ENCODE data around the gene ECSCR.
A peak's percentile ranks its signal among the peaks of the same experiment; 100 is the strongest.
"Not testable (repeated sequence)": the region's sequence is repeated elsewhere in the genome, so short reads cannot be mapped to it uniquely, and the experiment has no call there.

ECSCR gene

DNA sequence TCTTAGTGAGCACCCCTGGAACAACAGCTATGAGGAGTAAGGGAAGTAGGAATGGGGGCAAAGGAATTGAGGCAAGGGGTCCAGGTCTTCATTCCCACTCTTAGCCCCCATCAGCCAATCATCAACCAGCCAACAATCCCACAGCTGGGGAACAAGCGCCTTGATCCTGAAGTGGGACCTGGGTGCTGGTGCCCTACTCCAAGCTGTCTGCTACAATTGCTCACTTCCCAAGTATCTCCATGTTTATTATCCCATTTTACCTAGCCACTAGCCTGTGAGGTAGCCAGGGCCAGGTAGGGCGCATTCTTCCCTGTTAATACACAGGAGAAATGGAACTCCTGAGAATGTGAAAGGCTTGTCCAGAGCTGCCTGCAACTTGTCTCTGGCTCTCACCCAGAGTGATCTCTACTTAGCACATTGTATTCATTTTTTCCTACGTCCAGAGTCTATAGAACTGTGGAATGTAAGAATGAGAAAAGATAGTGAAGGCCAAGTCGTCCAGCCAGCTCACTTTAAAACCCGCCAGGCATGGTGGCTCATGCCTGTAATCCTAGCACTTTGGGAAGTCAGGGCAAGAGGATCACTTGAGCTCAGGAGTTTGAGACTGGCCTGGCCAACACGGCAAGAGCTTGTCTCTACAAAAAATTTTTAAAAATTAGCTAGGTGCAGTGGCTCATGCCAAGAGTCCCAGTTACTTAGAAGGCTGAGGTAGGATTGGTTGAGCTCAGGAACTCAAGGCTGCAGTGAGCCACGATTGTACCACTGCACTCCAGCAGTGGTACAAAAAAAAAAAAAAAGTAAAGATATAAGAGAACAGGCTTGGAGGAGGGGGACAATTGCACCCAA lies 17.0 kb downstream of the ECSCR start:
- TF ChIP-seq ESRRG (CRISPR knock-in tag; IDR thresholded peaks at IDR 0.05) (no peak), GLIS3 (CRISPR knock-in tag; IDR thresholded peaks at IDR 0.05) (no peak)
- peak; percentile 68 for ATAC-seq

DNA sequence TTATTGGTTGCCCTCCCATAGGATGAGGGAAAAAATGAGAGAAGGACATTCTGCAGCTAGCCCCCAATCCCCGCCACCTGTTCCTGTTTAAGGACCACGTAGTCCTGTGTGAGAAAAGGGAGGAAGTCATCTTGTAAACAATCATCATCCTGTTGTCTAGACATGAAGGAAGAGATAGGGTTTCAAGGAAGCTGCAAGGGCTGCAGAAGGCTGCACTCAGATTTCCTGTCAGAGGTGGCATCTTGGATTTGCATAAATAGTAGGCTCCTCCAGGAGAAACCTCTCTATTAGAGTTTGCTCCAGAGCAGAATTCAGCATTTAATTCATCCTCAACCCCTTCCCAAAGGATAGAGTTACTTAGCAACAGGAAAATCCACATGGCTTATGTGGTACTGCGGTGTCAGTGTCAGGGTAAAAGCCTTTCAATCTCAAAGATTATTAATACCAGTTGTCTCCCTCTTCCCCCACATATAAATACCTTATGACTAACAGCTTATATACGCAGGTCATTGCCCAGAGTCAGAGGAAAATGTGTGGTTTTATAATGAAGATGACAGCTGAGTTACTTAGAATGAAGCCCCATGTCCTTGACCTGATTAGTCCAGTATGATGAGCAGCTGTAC lies 18.6 kb downstream of the ECSCR start:
- peak; percentile 81 for ATAC-seq

DNA sequence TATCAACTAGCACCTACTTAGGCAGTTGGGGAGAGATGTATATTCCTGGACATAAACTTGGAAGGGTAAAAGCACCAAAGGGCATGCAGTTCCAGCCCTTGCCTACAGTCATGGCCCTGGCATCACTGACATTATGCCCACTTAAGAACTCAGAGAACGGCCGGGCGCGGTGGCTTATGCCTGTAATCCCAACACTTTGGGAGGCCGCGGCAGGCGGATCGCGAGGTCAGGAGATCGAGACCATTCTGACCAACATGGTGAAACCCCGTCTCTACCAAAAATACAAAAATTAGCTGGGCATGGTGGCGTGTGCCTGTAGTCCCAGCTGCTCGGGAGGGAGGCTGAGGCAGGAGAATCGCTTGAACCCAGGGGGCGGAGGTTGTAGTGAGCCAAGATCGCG lies 22.1 kb downstream of the ECSCR start:
- not testable (repeated sequence) for ATAC-seq

More for the DNA sequence above, 18.6 kb downstream of the ECSCR start:
- TF ChIP-seq, protein P1, sequence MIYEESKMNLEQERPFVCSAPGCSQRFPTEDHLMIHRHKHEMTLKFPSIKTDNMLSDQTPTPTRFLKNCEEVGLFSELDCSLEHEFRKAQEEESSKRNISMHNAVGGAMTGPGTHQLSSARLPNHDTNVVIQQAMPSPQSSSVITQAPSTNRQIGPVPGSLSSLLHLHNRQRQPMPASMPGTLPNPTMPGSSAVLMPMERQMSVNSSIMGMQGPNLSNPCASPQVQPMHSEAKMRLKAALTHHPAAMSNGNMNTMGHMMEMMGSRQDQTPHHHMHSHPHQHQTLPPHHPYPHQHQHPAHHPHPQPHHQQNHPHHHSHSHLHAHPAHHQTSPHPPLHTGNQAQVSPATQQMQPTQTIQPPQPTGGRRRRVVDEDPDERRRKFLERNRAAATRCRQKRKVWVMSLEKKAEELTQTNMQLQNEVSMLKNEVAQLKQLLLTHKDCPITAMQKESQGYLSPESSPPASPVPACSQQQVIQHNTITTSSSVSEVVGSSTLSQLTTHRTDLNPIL (CRISPR knock-in tag; IDR thresholded peaks at IDR 0.05; ENCODE audit: low read depth): no peak
- TF ChIP-seq ZFP3 (CRISPR knock-in tag; IDR thresholded peaks at IDR 0.05) (no peak), TOX (CRISPR knock-in tag; IDR thresholded peaks at IDR 0.05; ENCODE audit: borderline replicate concordance) (peak; percentile 72; the same call in 1 of the 2 replicates), SNAI2 (CRISPR knock-in tag; IDR thresholded peaks at IDR 0.05) (no peak), GLIS3 (CRISPR knock-in tag; IDR thresholded peaks at IDR 0.05) (no peak), ZC3H10 (CRISPR knock-in tag; IDR thresholded peaks at IDR 0.05) (peak; percentile 57; the same call in 1 of the 2 replicates)

DNA sequence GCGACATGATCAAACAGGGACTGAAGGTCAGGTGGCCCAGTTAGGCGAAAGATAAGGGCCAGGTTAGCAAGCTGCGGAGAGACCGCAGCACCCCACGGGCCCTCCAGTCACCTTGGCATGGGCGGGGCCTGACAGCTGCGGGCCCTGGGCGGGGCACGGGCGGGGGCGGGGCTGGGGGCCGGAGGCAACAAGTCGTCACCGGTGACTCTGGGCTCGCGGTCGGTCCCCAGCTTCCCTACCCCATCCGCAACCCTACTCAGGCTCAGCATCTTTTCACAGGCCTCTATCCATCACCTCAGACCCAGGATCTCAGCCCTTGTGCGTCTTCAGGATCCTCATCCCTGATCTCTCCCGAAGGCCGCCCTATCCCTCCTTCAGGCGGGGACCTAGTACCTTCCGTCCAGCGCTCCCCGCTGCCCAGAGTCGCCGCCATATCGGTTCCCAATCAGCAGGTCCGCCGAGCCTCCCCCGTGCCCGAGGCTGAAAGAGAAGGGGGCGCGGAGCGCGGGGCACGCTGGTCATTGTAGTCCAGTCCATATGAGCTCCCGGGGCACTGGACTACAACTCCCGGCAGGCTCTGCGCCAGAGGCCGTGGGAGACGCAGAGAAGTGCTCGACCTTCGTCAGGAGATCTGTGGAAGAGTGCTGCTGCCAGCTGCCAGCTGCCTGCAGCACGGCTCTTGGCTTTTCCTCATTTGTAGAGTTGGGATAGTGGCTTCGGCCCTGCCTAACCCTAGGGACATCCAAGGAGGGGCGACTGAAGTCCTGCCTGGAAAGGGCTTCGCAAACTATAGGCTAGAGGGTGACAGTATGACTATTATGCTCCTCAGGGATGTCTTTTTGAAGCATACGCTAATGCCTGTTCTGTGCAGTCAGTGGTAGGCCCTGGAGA lies 23.3 kb downstream of the ECSCR start, which contains the start of gene DNAJC18:
Gene DNAJC18 (minus strand): TSS at position 513 of the 891 bp plus-strand sequence. CDS start 80 bp downstream, at position 433.
- TF ChIP-seq, protein P2, sequence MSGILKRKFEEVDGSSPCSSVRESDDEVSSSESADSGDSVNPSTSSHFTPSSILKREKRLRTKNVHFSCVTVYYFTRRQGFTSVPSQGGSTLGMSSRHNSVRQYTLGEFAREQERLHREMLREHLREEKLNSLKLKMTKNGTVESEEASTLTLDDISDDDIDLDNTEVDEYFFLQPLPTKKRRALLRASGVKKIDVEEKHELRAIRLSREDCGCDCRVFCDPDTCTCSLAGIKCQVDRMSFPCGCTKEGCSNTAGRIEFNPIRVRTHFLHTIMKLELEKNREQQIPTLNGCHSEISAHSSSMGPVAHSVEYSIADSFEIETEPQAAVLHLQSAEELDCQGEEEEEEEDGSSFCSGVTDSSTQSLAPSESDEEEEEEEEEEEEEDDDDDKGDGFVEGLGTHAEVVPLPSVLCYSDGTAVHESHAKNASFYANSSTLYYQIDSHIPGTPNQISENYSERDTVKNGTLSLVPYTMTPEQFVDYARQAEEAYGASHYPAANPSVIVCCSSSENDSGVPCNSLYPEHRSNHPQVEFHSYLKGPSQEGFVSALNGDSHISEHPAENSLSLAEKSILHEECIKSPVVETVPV (CRISPR knock-in tag; IDR thresholded peaks at IDR 0.05): no peak
- TF ChIP-seq, protein P3, sequence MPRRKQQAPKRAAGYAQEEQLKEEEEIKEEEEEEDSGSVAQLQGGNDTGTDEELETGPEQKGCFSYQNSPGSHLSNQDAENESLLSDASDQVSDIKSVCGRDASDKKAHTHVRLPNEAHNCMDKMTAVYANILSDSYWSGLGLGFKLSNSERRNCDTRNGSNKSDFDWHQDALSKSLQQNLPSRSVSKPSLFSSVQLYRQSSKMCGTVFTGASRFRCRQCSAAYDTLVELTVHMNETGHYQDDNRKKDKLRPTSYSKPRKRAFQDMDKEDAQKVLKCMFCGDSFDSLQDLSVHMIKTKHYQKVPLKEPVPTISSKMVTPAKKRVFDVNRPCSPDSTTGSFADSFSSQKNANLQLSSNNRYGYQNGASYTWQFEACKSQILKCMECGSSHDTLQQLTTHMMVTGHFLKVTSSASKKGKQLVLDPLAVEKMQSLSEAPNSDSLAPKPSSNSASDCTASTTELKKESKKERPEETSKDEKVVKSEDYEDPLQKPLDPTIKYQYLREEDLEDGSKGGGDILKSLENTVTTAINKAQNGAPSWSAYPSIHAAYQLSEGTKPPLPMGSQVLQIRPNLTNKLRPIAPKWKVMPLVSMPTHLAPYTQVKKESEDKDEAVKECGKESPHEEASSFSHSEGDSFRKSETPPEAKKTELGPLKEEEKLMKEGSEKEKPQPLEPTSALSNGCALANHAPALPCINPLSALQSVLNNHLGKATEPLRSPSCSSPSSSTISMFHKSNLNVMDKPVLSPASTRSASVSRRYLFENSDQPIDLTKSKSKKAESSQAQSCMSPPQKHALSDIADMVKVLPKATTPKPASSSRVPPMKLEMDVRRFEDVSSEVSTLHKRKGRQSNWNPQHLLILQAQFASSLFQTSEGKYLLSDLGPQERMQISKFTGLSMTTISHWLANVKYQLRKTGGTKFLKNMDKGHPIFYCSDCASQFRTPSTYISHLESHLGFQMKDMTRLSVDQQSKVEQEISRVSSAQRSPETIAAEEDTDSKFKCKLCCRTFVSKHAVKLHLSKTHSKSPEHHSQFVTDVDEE (CRISPR knock-in tag; IDR thresholded peaks at IDR 0.05): 0 out of 2 replicates have a peak, but pooled peaks have one; percentile 60
- TF ChIP-seq ZFP3 (CRISPR knock-in tag; IDR thresholded peaks at IDR 0.05): peak; percentile 54; the same call in 1 of the 2 replicates
- ATAC-seq: peak; percentile 83

DNA sequence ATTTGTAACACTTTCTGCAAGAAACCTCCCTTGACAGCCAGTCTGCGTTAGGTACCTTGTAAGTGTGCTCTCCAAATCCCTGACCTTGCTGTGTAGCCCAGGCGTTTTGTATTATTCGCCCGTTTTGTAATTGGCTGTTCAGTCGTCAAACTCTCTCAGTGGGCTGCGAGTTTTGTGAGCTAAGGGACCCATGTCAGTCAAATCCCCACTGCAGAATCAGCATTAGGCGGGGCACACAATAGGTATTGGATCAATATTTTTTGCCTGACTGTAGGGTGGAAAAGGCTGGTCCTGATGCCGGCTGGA lies 23.9 kb downstream of the ECSCR start:
- no peak for ATAC-seq
- TF ChIP-seq ARNTL (CRISPR knock-in tag; IDR thresholded peaks at IDR 0.05; ENCODE audit: borderline replicate concordance, low read depth): no peak
- TF ChIP-seq, protein P4, sequence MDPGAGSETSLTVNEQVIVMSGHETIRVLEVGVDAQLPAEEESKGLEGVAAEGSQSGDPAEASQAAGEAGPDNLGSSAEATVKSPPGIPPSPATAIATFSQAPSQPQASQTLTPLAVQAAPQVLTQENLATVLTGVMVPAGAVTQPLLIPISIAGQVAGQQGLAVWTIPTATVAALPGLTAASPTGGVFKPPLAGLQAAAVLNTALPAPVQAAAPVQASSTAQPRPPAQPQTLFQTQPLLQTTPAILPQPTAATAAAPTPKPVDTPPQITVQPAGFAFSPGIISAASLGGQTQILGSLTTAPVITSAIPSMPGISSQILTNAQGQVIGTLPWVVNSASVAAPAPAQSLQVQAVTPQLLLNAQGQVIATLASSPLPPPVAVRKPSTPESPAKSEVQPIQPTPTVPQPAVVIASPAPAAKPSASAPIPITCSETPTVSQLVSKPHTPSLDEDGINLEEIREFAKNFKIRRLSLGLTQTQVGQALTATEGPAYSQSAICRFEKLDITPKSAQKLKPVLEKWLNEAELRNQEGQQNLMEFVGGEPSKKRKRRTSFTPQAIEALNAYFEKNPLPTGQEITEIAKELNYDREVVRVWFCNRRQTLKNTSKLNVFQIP (CRISPR knock-in tag; IDR thresholded peaks at IDR 0.05; ENCODE audit: borderline replicate concordance, low read depth): no peak
- no peak for TF ChIP-seq TOX (CRISPR knock-in tag; IDR thresholded peaks at IDR 0.05; ENCODE audit: borderline replicate concordance)
- TF ChIP-seq RARB (CRISPR knock-in tag; IDR thresholded peaks at IDR 0.05): no peak
- TF ChIP-seq GLIS3 (CRISPR knock-in tag; IDR thresholded peaks at IDR 0.05): no peak
- TF ChIP-seq ZNF8 (CRISPR knock-in tag; IDR thresholded peaks at IDR 0.05): no peak
- TF ChIP-seq ISL1 (CRISPR knock-in tag; IDR thresholded peaks at IDR 0.05): no peak
- TF ChIP-seq, protein P3 (CRISPR knock-in tag; IDR thresholded peaks at IDR 0.05): no peak
- TF ChIP-seq, protein P5, sequence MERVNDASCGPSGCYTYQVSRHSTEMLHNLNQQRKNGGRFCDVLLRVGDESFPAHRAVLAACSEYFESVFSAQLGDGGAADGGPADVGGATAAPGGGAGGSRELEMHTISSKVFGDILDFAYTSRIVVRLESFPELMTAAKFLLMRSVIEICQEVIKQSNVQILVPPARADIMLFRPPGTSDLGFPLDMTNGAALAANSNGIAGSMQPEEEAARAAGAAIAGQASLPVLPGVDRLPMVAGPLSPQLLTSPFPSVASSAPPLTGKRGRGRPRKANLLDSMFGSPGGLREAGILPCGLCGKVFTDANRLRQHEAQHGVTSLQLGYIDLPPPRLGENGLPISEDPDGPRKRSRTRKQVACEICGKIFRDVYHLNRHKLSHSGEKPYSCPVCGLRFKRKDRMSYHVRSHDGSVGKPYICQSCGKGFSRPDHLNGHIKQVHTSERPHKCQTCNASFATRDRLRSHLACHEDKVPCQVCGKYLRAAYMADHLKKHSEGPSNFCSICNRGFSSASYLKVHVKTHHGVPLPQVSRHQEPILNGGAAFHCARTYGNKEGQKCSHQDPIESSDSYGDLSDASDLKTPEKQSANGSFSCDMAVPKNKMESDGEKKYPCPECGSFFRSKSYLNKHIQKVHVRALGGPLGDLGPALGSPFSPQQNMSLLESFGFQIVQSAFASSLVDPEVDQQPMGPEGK (CRISPR knock-in tag; IDR thresholded peaks at IDR 0.05; ENCODE audit: borderline replicate concordance): no peak
- no peak for TF ChIP-seq PPARA (CRISPR knock-in tag; IDR thresholded peaks at IDR 0.05; ENCODE audit: borderline replicate concordance)
- no peak for TF ChIP-seq OSR1 (CRISPR knock-in tag; IDR thresholded peaks at IDR 0.05)
- no peak for TF ChIP-seq BACH2 (CRISPR knock-in tag; IDR thresholded peaks at IDR 0.05; ENCODE audit: borderline replicate concordance)
- TF ChIP-seq ZC3H10 (CRISPR knock-in tag; IDR thresholded peaks at IDR 0.05): no peak
- TF ChIP-seq ZNF70 (CRISPR knock-in tag; IDR thresholded peaks at IDR 0.05): no peak
